Keratinocyte (primary cell): ENCODE data around the gene SLC32A1. TPM values are rescaled to one million over a fixed set of nuclear protein-coding genes. Genes with fewer than 3 reads are reported as not detected.

Source experiments
- DNase-seq: peaks from one replicate; pipeline ENCODE4 v3.0.0-alpha.2; 2011; ENCODE audit warnings: low read depth, missing footprints, low spot score
- FAIRE-seq: peaks from 2 replicates; lab custom pipeline; 2011; peaks lifted over from hg19 to GRCh38; lab: Jason Lieb, UNC
- H2AFZ ChIP-seq: 2 replicates; pipeline ENCODE4 v1.6.0; 2012; ENCODE audit warnings: low read length, control low read depth, inconsistent platforms; ENCODE audit not compliant: control insufficient read depth
- H3K27ac ChIP-seq: 2 replicates; pipeline ENCODE4 v1.5.1; 2011; ENCODE audit warnings: low read length; ENCODE audit not compliant: control insufficient read depth, insufficient read depth
- H3K27me3 ChIP-seq: 3 replicates; pipeline ENCODE4 v1.6.0; 2011; ENCODE audit warnings: low read length; ENCODE audit not compliant: control insufficient read depth, insufficient read depth; ENCODE audit errors: extremely low read depth
- H3K36me3 ChIP-seq, 2 experiments: 2 replicates in 1 of 2; 3 replicates in 1 of 2; pipeline ENCODE4 v1.5.1; 2011; ENCODE audit warnings: low read length in 2 of 2, mild to moderate bottlenecking in 1 of 2; ENCODE audit not compliant: control insufficient read depth in 2 of 2, insufficient read depth in 2 of 2; ENCODE audit errors: extremely low read depth in 1 of 2
- H3K4me1 ChIP-seq: 3 replicates; pipeline ENCODE4 v1.5.1; 2011; ENCODE audit warnings: low read length; ENCODE audit not compliant: control insufficient read depth, insufficient read depth; ENCODE audit errors: extremely low read depth
- H3K4me2 ChIP-seq: 3 replicates; pipeline ENCODE4 v1.6.0; 2011; ENCODE audit warnings: low read depth, low read length; ENCODE audit not compliant: control insufficient read depth, insufficient read depth; ENCODE audit errors: extremely low read depth
- H3K4me3 ChIP-seq, 3 experiments: fragments of 200-600 bp in 1 of 3; sonication (generic) in 1 of 3; 2 replicates in 2 of 3; 3 replicates in 1 of 3; pipeline ENCODE4 v1.5.1; 2011 to 2016; ENCODE audit warnings: low read length in 3 of 3, mild to moderate bottlenecking in 3 of 3, control low read depth in 2 of 3, inconsistent platforms in 1 of 3, low read depth in 1 of 3, mixed read lengths in 1 of 3, mixed run types in 1 of 3, moderate library complexity in 1 of 3; ENCODE audit not compliant: control insufficient read depth in 2 of 3, insufficient read depth in 2 of 3; ENCODE audit errors: extremely low read depth in 1 of 3
- H3K79me2 ChIP-seq: 2 replicates; pipeline ENCODE4 v1.6.0; 2012; ENCODE audit warnings: low read length; ENCODE audit not compliant: control insufficient read depth, insufficient read depth
- H3K9ac ChIP-seq: 3 replicates; pipeline ENCODE4 v1.6.0; 2011; ENCODE audit warnings: low read length; ENCODE audit not compliant: control insufficient read depth, insufficient read depth; ENCODE audit errors: extremely low read depth
- H3K9me1 ChIP-seq: 3 replicates; pipeline ENCODE4 v1.6.0; 2011; ENCODE audit warnings: low read length; ENCODE audit not compliant: control insufficient read depth, insufficient read depth; ENCODE audit errors: extremely low read depth
- H3K9me3 ChIP-seq: 2 replicates; pipeline ENCODE4 v1.5.1; 2012; ENCODE audit warnings: low read depth, low read length; ENCODE audit not compliant: control insufficient read depth
- H4K20me1 ChIP-seq: 3 replicates; pipeline ENCODE4 v1.6.0; 2011; ENCODE audit warnings: low read length; ENCODE audit not compliant: control insufficient read depth, insufficient read depth; ENCODE audit errors: extremely low read depth
- EZH2 ChIP-seq: IDR thresholded peaks from one replicate; pipeline ENCODE4 v1.6.1; 2012; ENCODE audit warnings: inconsistent platforms, mild to moderate bottlenecking, low read length, moderate library complexity
- dilution Hi-C: fragments of 300-500 bp; cut with MboI; formaldehyde crosslinking; loops from one replicate; pipeline ENCODE4 v1.7.0; 2020; ENCODE audit warnings: low sequenced_read_pairs; ENCODE audit not compliant: extremely low pct_ligation_motif_present
- polyA plus RNA-seq, 5 experiments: library from polyadenylated mRNA; depleted of rRNA in 3 of 5; stranded (reverse) in 3 of 5; stranded (forward) in 1 of 5; unstranded in 1 of 5; fragments of >200 nt; gene quantifications; 1 replicate in 1 of 5; 2 replicates in 3 of 5; 3 replicates in 1 of 5; pipeline versions ENCODE4 v1.2.1 to v1.2.3, GENCODE V29; 2011 to 2012; ENCODE audit warnings: missing spikeins in 2 of 5, low read depth in 1 of 5, low replicate concordance in 1 of 5
- TF ChIP-seq, protein P1 (sequence below), 3 experiments: IDR thresholded peaks in 1 of 3; conservative IDR thresholded peaks in 1 of 3; optimal IDR thresholded peaks in 1 of 3; 2 replicates in 2 of 3; 3 replicates in 1 of 3; pipeline versions ENCODE3 to v1.5.1; 2011; ENCODE audit warnings: low read length in 3 of 3, mild to moderate bottlenecking in 3 of 3, moderate library complexity in 2 of 3, control low read depth in 1 of 3, inconsistent platforms in 1 of 3; ENCODE audit not compliant: insufficient read depth in 2 of 3; ENCODE audit errors: extremely low read depth in 1 of 3

Gene SLC32A1
- polyA plus RNA-seq, 1 donor (not counting 4 experiments of a cell fraction or from before 2014, with no cell fraction given), result not detected

DNA sequence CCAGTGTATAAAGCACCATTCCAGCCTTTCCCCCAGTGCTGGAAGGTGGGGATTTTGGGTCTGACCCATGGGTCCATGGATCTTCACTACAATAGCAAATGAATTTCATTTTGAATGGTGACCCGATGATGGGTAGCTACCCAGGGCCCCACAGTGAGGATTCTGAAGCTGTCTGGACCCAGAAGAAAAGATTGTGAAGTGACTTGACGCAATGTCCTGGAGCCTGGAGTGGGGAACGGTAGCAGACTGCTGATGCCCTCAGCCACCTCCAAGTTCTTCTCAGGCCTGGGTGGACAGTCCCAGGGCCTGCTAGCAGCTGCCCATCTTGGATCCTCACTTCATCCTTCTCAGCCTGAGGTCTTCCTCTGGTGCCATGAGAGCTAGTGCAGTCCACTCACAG lies 23.4 kb upstream of the SLC32A1 start:
- dilution Hi-C loops, result no loop called here
- Histone ChIP-seq H3K36me3 (no peaks in the 10 kb centered on the region), H3K4me1 (no peaks in the 10 kb centered on the region), H3K9me3 (no peaks in the 10 kb centered on the region), H3K27ac (no peak overlapping the region), H3K79me2 (no peaks in the 10 kb centered on the region), H3K9me1 (no peaks in the 10 kb centered on the region), H3K4me2 (no peak overlapping the region), H3K4me3 (no peak overlapping the region), H3K27me3 (peaks cover 13% of the 10 kb centered on the region), H3K9ac (no peak overlapping the region), H4K20me1 (no peaks in the 10 kb centered on the region), H2AFZ (no peak overlapping the region)
- no peak for DNase-seq
- TF ChIP-seq, protein P1, sequence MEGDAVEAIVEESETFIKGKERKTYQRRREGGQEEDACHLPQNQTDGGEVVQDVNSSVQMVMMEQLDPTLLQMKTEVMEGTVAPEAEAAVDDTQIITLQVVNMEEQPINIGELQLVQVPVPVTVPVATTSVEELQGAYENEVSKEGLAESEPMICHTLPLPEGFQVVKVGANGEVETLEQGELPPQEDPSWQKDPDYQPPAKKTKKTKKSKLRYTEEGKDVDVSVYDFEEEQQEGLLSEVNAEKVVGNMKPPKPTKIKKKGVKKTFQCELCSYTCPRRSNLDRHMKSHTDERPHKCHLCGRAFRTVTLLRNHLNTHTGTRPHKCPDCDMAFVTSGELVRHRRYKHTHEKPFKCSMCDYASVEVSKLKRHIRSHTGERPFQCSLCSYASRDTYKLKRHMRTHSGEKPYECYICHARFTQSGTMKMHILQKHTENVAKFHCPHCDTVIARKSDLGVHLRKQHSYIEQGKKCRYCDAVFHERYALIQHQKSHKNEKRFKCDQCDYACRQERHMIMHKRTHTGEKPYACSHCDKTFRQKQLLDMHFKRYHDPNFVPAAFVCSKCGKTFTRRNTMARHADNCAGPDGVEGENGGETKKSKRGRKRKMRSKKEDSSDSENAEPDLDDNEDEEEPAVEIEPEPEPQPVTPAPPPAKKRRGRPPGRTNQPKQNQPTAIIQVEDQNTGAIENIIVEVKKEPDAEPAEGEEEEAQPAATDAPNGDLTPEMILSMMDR (optimal IDR thresholded peaks at IDR 0.05 in 1 of 3, IDR thresholded peaks at IDR 0.05 in 1 of 3, conservative IDR thresholded peaks at IDR 0.05 in 1 of 3; ENCODE audit: extremely low read depth in 1 of 3, insufficient read depth in 2 of 3, low read length in 3 of 3), result no peak
- TF ChIP-seq EZH2, result no peak
- no peak for FAIRE-seq

- no peak overlapping the region for H2AFZ ChIP-seq
- H3K9me1 ChIP-seq, result no peaks in the 10 kb centered on the region
- no peaks in the 10 kb centered on the region for H4K20me1 ChIP-seq
- H3K4me2 ChIP-seq, result no peak overlapping the region
- peaks cover 10% of the 10 kb centered on the region for H3K27me3 ChIP-seq
- TF ChIP-seq EZH2, result no peak
- TF ChIP-seq, protein P1 (optimal IDR thresholded peaks at IDR 0.05 in 1 of 3, IDR thresholded peaks at IDR 0.05 in 1 of 3, conservative IDR thresholded peaks at IDR 0.05 in 1 of 3; ENCODE audit: extremely low read depth in 1 of 3, insufficient read depth in 2 of 3, low read length in 3 of 3), result no peak
- no peaks in the 10 kb centered on the region for H3K79me2 ChIP-seq
- H3K27ac ChIP-seq, result no peak overlapping the region
- FAIRE-seq (no peak), DNase-seq (no peak)
- no peaks in the 10 kb centered on the region for H3K9me3 ChIP-seq
- H3K4me1 ChIP-seq, result no peaks in the 10 kb centered on the region
- dilution Hi-C loops, result no loop called here
- H3K4me3 ChIP-seq, result no peak overlapping the region
- no peaks in the 10 kb centered on the region for H3K36me3 ChIP-seq
- H3K9ac ChIP-seq, result no peak overlapping the region
Measured at GRCh38 chr20:38703526-38703925, 20.8 kb upstream of the SLC32A1 start.
